DND-41 (cell line): Measurements from ENCODE around the gene DDX49.

ENCODE experiments used
- CTCF ChIP-seq: IDR thresholded peaks from 2 replicates; pipeline ENCODE4 v1.5.1; 2012; ENCODE audit warnings: borderline replicate concordance, low read length, moderate library complexity, mild to moderate bottlenecking; ENCODE audit not compliant: poor library complexity, severe bottlenecking; ENCODE audit errors: extremely low read depth
- EZH2 ChIP-seq: IDR thresholded peaks from 3 replicates; pipeline ENCODE4 v1.6.1; 2012; ENCODE audit warnings: borderline replicate concordance, low read depth, mild to moderate bottlenecking, moderate library complexity, low read length, inconsistent platforms; ENCODE audit not compliant: severe bottlenecking

GRCh38 chr19:18924684-18925213 lies 5.2 kb downstream of the DDX49 start:
- TF ChIP-seq CTCF (no peak), EZH2 (no peak)
